Spinal cord (tissue), 10 donors: ENCODE results near the gene CNTN5. TPM values are rescaled to one million over a fixed set of nuclear protein-coding genes. Genes with fewer than 3 reads are reported as not detected.
A peak's percentile ranks its signal among the peaks of the same experiment; 100 is the strongest.

Source experiments
- DNase-seq, 6 donors: peaks; one replicate each; pipeline versions ENCODE4 v3.0.0 to v3.0.0-alpha.2; 2013 to 2015; ENCODE audit warnings: low spot score in 6 of 6, low read depth in 4 of 6
- H3K27ac ChIP-seq: one replicate; pipeline ENCODE4 v1.5.1; 2013; ENCODE audit warnings: low read depth, low read length, control low read depth
- H3K27me3 ChIP-seq: one replicate; pipeline ENCODE4 v1.6.1; 2013; ENCODE audit warnings: low read length; ENCODE audit not compliant: control insufficient read depth, insufficient read depth
- H3K36me3 ChIP-seq: one replicate; pipeline ENCODE4 v1.6.1; 2013; ENCODE audit warnings: low read length; ENCODE audit not compliant: control insufficient read depth, insufficient read depth
- H3K4me1 ChIP-seq: one replicate; pipeline ENCODE4 v1.6.1; 2013; ENCODE audit warnings: low read length; ENCODE audit not compliant: control insufficient read depth, insufficient read depth
- H3K4me3 ChIP-seq: one replicate; pipeline ENCODE4 v1.5.1; 2013; ENCODE audit warnings: low read depth, low read length, control low read depth
- H3K9me3 ChIP-seq: one replicate; pipeline ENCODE4 v1.6.1; 2013; ENCODE audit warnings: low read length; ENCODE audit not compliant: control insufficient read depth, insufficient read depth
- WGBS: methylation state at CpG from one replicate; pipeline ENCODE4 v1.1.5; 2013; ENCODE audit warnings: missing lambda C conversion rate; ENCODE audit not compliant: insufficient coverage; 5-methylcytosine and 5-hydroxymethylcytosine counted together
- polyA plus RNA-seq, 2 donors: library from polyadenylated mRNA; unstranded; fragments of 120-200 nt; gene quantifications; one replicate each; pipeline ENCODE4 v1.2.1, GENCODE V29; 2013; ENCODE audit not compliant: insufficient read length in 2 of 2
- total RNA-seq, 2 donors: library from RNA; depleted of rRNA in 1 of 2; stranded (reverse); fragments of 120-200 nt in 1 of 2; fragments of >200 nt in 1 of 2; gene quantifications; one replicate each; pipeline versions ENCODE4 v1.2.3 to v1.2.4, GENCODE V29; 2013 to 2014
- donor health status: healthy.

Gene CNTN5
- total and polyA plus RNA-seq, 4 donors, result 8.4 to 24.8 (median 12.0) TPM

DNA sequence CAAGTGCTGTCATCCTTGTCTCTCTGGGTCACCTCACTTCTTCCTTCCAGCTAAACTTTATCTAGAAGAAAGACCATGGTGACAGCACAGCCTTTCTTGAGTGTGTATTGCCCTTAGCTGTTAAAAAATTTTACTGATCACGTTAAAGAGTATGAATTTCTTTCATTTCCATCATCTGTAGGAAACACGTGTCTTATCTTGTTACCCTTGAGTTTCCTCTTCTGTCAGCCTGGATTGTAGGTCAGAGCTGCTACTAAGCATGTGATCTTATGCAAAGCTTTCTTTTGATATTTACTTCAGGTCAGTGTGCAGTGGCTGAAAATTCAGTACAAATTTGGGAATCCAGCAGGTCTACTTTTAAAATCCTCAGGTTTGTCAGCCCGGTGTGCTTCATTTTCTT, 1154.1 kb downstream of the CNTN5 start:
- 100% methylated on average over 2 of the region's 3 CpGs for WGBS
- no peaks in the 10 kb centered on the region for H3K4me1 ChIP-seq
- H3K27me3 ChIP-seq, result no peaks in the 10 kb centered on the region
- H3K36me3 ChIP-seq, result no peaks in the 10 kb centered on the region
- H3K4me3 ChIP-seq, result no peak overlapping the region
- H3K9me3 ChIP-seq, result no peaks in the 10 kb centered on the region
- H3K27ac ChIP-seq, result no peak overlapping the region
- no peak for DNase-seq

DNA sequence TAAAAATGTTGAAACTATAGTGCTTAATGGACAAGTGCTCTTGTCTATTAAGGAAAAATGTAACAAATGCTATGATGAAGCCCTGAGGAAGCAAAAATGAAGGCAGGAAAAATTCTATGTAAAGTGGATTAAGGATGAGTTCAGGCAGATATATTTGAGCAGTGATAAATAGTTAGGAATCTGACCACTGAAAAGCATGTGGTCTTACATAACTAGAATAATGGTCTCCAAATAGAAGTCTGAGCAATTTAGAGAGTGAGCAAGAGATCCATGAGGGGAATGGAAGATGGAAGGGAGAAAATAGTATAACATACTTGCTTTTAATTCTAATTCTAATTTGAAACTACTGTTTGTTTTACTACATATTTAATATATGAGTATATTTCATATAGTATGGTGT, 1155.7 kb downstream of the CNTN5 start:
- H3K27me3 ChIP-seq, result no peaks in the 10 kb centered on the region
- DNase-seq, result no peak
- no peaks in the 10 kb centered on the region for H3K9me3 ChIP-seq
- no peaks in the 10 kb centered on the region for H3K36me3 ChIP-seq
- no peak overlapping the region for H3K27ac ChIP-seq
- H3K4me1 ChIP-seq, result no peaks in the 10 kb centered on the region
- no peak overlapping the region for H3K4me3 ChIP-seq

DNA sequence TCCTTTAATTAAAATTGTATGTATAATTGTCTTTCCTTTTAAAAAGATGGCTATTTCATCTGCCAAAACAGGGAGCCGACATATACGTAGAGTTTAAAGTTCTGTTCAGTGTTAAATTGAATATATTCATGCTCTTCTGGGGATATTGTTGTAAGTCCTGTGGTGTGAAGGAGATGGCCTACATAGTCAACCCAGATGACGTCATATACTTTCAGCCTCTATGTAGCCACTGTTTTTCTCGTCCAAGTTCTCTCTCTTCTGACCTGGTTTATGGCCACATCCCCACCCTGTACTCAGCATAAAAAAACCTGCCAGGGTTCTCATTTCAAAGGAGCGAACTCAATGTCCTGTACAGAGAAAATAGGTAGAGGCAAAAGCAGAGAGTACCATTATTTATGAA, 1156.9 kb downstream of the CNTN5 start:
- no peaks in the 10 kb centered on the region for H3K4me1 ChIP-seq
- no CpG with 5 or more reads among the region's 5 CpGs for WGBS
- no peak overlapping the region for H3K27ac ChIP-seq
- no peaks in the 10 kb centered on the region for H3K36me3 ChIP-seq
- no peak for DNase-seq
- H3K4me3 ChIP-seq, result no peak overlapping the region
- no peaks in the 10 kb centered on the region for H3K27me3 ChIP-seq
- no peaks in the 10 kb centered on the region for H3K9me3 ChIP-seq

DNA sequence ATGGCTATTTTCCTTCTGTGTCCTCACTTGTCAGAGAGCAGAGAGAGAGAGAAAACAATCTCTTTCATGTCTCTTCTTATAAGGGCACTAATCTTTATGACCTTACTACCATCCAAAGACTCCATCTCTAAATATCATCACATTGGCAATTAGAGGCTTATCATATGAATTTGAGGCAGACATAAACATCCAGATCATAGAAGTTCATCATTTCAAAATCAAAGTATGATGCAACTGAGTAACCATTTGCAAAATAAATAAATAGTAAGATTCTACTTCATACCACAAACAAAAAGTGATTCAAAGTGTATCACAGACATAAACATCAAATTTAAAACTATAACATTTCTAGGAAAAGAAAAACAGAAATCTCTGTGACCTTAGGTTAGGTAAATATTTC, 1161.6 kb downstream of the CNTN5 start:
- no peaks in the 10 kb centered on the region for H3K36me3 ChIP-seq

DNA sequence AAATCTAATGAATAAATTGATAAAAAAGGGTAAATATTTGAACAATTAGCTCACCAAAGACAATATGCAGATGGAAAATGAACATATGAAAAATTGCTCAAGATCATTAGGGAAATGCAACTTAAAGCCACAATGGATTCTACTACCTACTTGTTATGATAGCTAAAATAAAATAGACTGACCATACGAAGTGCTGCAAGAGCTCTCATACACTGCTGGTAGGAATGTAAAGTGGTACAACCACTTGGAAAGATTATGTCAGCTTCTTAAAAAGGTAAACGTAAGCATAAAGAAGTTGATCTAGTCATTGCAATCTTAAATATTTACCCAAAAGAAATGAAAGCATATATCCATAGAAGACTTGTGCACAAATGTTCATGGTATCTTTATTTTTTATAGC, 1162.2 kb downstream of the CNTN5 start:
- Histone ChIP-seq H3K9me3 (no peaks in the 10 kb centered on the region), H3K36me3 (no peaks in the 10 kb centered on the region), H3K4me3 (no peak overlapping the region), H3K4me1 (no peaks in the 10 kb centered on the region), H3K27me3 (no peaks in the 10 kb centered on the region), H3K27ac (no peak overlapping the region)
- no CpG with 5 or more reads among the region's 2 CpGs for WGBS
- no peak for DNase-seq

More for the DNA sequence above, 1161.6 kb downstream of the CNTN5 start:
- no peaks in the 10 kb centered on the region for H3K27me3 ChIP-seq
- H3K4me3 ChIP-seq, result no peak overlapping the region
- H3K4me1 ChIP-seq, result no peaks in the 10 kb centered on the region
- DNase-seq, result no peak
- H3K27ac ChIP-seq, result no peak overlapping the region
- no peaks in the 10 kb centered on the region for H3K9me3 ChIP-seq

DNA sequence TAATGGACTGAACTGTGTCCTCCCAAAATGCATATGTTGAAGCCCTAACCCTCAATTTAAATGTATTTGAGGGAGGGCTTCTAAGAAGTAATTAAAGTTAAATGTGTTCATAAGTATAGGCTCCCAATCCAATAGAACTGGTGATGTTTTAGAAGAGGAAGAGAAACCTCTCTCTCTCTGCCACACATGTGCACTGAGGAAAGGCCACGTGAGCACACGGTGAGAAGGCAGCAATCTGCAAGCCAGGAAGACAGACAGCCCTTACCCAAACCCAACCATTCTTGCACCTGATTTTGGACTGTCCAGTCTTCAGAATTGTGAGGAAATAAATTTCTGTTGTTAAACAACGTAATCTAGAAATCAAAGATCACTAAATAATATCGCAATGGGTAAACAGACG, 1164.8 kb downstream of the CNTN5 start:
- Histone ChIP-seq H3K36me3 (no peaks in the 10 kb centered on the region), H3K4me1 (no peaks in the 10 kb centered on the region), H3K4me3 (no peak overlapping the region), H3K9me3 (no peaks in the 10 kb centered on the region), H3K27ac (no peak overlapping the region), H3K27me3 (no peaks in the 10 kb centered on the region)
- 100% methylated on average over 1 of the region's 5 CpGs for WGBS
- DNase-seq, result no peak

DNA sequence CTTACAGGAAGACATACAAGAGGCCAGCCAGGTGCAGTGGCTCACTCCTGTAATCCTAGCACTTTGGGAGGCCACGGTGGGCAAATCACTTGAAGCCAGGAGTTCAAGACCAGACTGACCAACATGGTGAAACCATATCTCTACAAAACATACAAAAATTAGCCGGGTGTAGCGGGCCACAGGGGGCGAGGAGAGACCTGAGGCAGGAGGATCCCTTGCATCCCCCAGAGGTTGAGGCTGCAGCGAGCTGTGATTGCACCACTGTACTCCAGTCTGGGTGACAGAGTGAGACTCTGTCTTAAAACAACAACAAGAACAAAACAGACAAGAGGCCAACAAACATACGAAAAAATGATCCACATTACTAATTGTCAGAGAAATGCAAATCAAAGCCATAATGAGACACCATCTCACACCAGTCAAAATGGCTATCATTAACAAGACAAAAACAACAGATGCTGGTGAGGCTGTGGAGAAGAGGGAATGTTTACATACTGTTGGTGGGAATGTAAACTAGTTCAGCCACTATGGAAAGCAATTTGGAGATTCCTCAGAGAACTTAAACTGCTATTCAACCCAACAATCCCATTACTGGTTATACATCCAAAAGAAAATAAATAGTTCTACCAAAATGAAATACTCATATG, 1167.5 kb downstream of the CNTN5 start:
- 92% methylated on average over 5 of the region's 6 CpGs for WGBS
- Histone ChIP-seq H3K4me3 (no peak overlapping the region), H3K9me3 (no peaks in the 10 kb centered on the region), H3K27me3 (no peaks in the 10 kb centered on the region), H3K36me3 (no peaks in the 10 kb centered on the region), H3K27ac (no peak overlapping the region), H3K4me1 (no peaks in the 10 kb centered on the region)
- DNase-seq, result no peak

DNA sequence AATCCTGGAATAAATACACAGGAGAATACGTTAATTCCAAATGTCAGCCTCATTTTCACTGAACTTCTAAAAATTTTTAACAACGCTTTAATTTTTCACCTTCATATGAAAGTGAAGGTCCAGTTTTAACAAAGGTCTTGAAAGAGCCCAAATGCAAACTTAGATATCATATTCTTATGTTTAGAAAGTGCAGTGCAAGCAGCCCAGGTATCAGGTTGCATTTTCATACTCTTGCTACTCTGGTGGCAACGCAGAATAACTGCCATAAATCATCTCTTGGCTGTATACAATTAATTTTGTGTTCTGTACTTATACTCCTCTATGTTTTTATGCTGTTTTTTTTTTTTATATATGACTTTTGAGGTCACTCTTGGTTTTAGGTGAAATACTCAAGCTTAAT, 1169.6 kb downstream of the CNTN5 start:
- WGBS, result no CpG with 5 or more reads among the region's 3 CpGs
- no peaks in the 10 kb centered on the region for H3K9me3 ChIP-seq
- no peaks in the 10 kb centered on the region for H3K36me3 ChIP-seq
- H3K27ac ChIP-seq, result no peak overlapping the region
- no peaks in the 10 kb centered on the region for H3K27me3 ChIP-seq
- DNase-seq, result no peak
- no peak overlapping the region for H3K4me3 ChIP-seq
- H3K4me1 ChIP-seq, result no peaks in the 10 kb centered on the region

DNA sequence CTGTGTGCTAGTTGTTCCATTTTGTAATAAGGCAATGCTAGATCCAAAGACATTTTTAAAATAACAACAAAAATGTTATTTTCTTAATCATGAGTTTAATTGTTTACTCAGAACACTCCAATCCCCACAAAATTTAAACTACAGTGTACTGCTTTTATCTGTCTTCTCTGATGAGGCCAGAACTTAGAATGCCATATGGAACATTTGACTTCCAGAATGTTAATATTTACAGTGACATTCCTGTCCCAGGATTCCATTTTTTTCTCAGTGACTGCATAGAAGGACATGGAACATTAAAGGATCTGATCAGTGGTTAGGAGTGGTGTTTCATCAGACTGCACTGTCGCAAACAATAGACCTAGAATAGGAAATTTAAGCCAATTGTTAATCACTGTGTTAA, 1171.4 kb downstream of the CNTN5 start:
- Histone ChIP-seq H3K36me3 (no peaks in the 10 kb centered on the region), H3K27ac (no peak overlapping the region)
- WGBS, result no CpG with 5 or more reads among the region's 1 CpG

DNA sequence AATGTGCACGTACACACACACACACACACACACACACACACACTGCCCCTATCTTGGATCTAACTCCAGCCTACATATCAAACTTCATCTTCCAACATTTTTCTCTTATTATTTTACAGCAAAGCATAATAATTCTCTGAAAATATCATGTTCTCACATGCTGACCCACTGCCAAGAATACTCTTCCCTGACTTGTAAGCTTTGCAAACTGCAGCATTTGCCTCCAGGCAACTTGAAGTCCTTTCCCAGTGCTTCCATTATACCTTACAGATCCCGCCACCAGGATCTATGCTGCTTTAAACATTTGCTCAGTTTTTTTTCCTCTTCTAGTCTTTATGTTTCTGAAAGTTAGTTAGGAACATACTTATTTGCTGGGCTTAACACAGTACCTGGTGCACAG, 1183.0 kb downstream of the CNTN5 start:
- no peaks in the 10 kb centered on the region for H3K4me1 ChIP-seq
- no peaks in the 10 kb centered on the region for H3K27me3 ChIP-seq
- H3K36me3 ChIP-seq, result no peaks in the 10 kb centered on the region
- no peak overlapping the region for H3K4me3 ChIP-seq
- no peak overlapping the region for H3K27ac ChIP-seq
- WGBS, result 70% methylated on average over 1 of the region's 2 CpGs
- no peaks in the 10 kb centered on the region for H3K9me3 ChIP-seq
- no peak for DNase-seq

More for the DNA sequence above, 1171.4 kb downstream of the CNTN5 start:
- no peak overlapping the region for H3K4me3 ChIP-seq
- no peaks in the 10 kb centered on the region for H3K9me3 ChIP-seq
- H3K4me1 ChIP-seq, result no peaks in the 10 kb centered on the region
- DNase-seq, result peak in 1 of 6 donors; percentile 6
- no peaks in the 10 kb centered on the region for H3K27me3 ChIP-seq
